Mesenchymal stem cell (in vitro differentiated cells and primary cell): ENCODE results near the gene MGAT3.

Source experiments
- DNase-seq: peaks from one replicate; pipeline ENCODE4 v3.0.0-alpha.2; 2013
- H2AFZ ChIP-seq: one replicate; pipeline ENCODE4 v1.6.1; 2013; ENCODE audit warnings: low read depth, mild to moderate bottlenecking, control low read depth, inconsistent platforms, low read length, moderate library complexity
- H2AK5ac ChIP-seq: 2 replicates; pipeline ENCODE4 v1.6.1; 2013; ENCODE audit warnings: low read length, moderate library complexity, mild to moderate bottlenecking, inconsistent platforms; ENCODE audit not compliant: severe bottlenecking
- H2BK120ac ChIP-seq: one replicate; pipeline ENCODE4 v1.6.1; 2013; ENCODE audit warnings: low read depth, mild to moderate bottlenecking, inconsistent platforms, low read length, moderate library complexity
- H2BK12ac ChIP-seq, 2 experiments: one replicate each; pipeline ENCODE4 v1.6.1; 2013; ENCODE audit warnings: inconsistent platforms in 2 of 2, low read length in 2 of 2, mild to moderate bottlenecking in 2 of 2, moderate library complexity in 2 of 2, control low read depth in 1 of 2
- H2BK15ac ChIP-seq: one replicate; pipeline ENCODE4 v1.6.1; 2013; ENCODE audit warnings: mild to moderate bottlenecking, low read depth, inconsistent platforms; ENCODE audit not compliant: poor library complexity, severe bottlenecking
- H2BK5ac ChIP-seq: 2 replicates; pipeline ENCODE4 v1.6.1; 2013; ENCODE audit warnings: low read depth, mild to moderate bottlenecking, low read length, control low read depth, inconsistent platforms; ENCODE audit not compliant: poor library complexity, severe bottlenecking
- H3K14ac ChIP-seq, 2 experiments: one replicate each; pipeline ENCODE4 v1.6.1; 2013; ENCODE audit warnings: inconsistent platforms in 2 of 2, low read length in 2 of 2, control low read depth in 1 of 2, mild to moderate bottlenecking in 1 of 2, moderate library complexity in 1 of 2
- H3K18ac ChIP-seq, 2 experiments: one replicate each; pipeline ENCODE4 v1.6.1; 2013; ENCODE audit warnings: inconsistent platforms in 2 of 2, low read length in 2 of 2, control low read depth in 1 of 2, low read depth in 1 of 2, mild to moderate bottlenecking in 1 of 2
- H3K23ac ChIP-seq, 2 experiments: one replicate each; pipeline ENCODE4 v1.6.1; 2013; ENCODE audit warnings: inconsistent platforms in 2 of 2, low read length in 2 of 2, mild to moderate bottlenecking in 2 of 2, moderate library complexity in 2 of 2, control low read depth in 1 of 2
- H3K27ac ChIP-seq: 2 replicates; pipeline ENCODE4 v1.5.1; 2013; ENCODE audit warnings: mild to moderate bottlenecking, moderate library complexity, low read length, control low read depth, inconsistent platforms; ENCODE audit not compliant: poor library complexity, severe bottlenecking
- H3K27me3 ChIP-seq, 2 experiments: 2 replicates each; pipeline versions ENCODE4 v1.6.1 to v1.7.0; 2013; ENCODE audit warnings: low read length in 2 of 2, mild to moderate bottlenecking in 2 of 2, moderate library complexity in 2 of 2, control low read depth in 1 of 2, inconsistent platforms in 1 of 2; ENCODE audit not compliant: control insufficient read depth in 1 of 2, insufficient read depth in 1 of 2
- H3K36me3 ChIP-seq, 2 experiments: 2 replicates each; pipeline versions ENCODE4 v1.6.1 to v1.7.0; 2013; ENCODE audit warnings: low read length in 2 of 2, control low read depth in 1 of 2, inconsistent platforms in 1 of 2, low read depth in 1 of 2, mild to moderate bottlenecking in 1 of 2; ENCODE audit not compliant: insufficient read depth in 2 of 2, control insufficient read depth in 1 of 2
- H3K4ac ChIP-seq, 2 experiments: one replicate each; pipeline ENCODE4 v1.6.1; 2013; ENCODE audit warnings: inconsistent platforms in 2 of 2, low read length in 2 of 2, mild to moderate bottlenecking in 2 of 2, moderate library complexity in 2 of 2, control low read depth in 1 of 2, low read depth in 1 of 2
- H3K4me1 ChIP-seq: 2 replicates; pipeline ENCODE4 v1.6.1; 2013; ENCODE audit warnings: low read depth, low read length, control low read depth; ENCODE audit not compliant: control insufficient read depth, insufficient read depth
- H3K4me2 ChIP-seq: 2 replicates; pipeline ENCODE4 v1.6.1; 2013; ENCODE audit warnings: low read length, mild to moderate bottlenecking, inconsistent platforms; ENCODE audit not compliant: poor library complexity, severe bottlenecking
- H3K4me3 ChIP-seq, 2 experiments: 2 replicates each; pipeline versions ENCODE4 v1.5.1 to v1.7.0; 2013; ENCODE audit warnings: low read length in 2 of 2, mild to moderate bottlenecking in 2 of 2, control low read depth in 1 of 2, low read depth in 1 of 2; ENCODE audit not compliant: insufficient read depth in 1 of 2
- H3K79me1 ChIP-seq: replicated peaks from 2 replicates; pipeline ENCODE4 v1.6.1; 2013; ENCODE audit warnings: mild to moderate bottlenecking, control low read depth, low read length, inconsistent platforms; ENCODE audit not compliant: poor library complexity, severe bottlenecking
- H3K9ac ChIP-seq: 2 replicates; pipeline ENCODE4 v1.7.0; 2013; ENCODE audit warnings: mild to moderate bottlenecking, low read length, moderate library complexity
- H3K9me3 ChIP-seq: 2 replicates; pipeline ENCODE4 v1.7.0; 2013; ENCODE audit warnings: mild to moderate bottlenecking, low read length; ENCODE audit not compliant: control insufficient read depth
- H4K8ac ChIP-seq: one replicate; pipeline ENCODE4 v1.6.1; 2013; ENCODE audit warnings: inconsistent platforms, mild to moderate bottlenecking, low read length, moderate library complexity
- H4K91ac ChIP-seq: one replicate; pipeline ENCODE4 v1.6.1; 2013; ENCODE audit warnings: mild to moderate bottlenecking, low read length, inconsistent platforms
- WGBS: methylation state at CpG from one replicate; pipeline ENCODE4 v1.1.7; 2013; ENCODE audit warnings: mixed read lengths; 5-methylcytosine and 5-hydroxymethylcytosine counted together

Gene MGAT3

DNA sequence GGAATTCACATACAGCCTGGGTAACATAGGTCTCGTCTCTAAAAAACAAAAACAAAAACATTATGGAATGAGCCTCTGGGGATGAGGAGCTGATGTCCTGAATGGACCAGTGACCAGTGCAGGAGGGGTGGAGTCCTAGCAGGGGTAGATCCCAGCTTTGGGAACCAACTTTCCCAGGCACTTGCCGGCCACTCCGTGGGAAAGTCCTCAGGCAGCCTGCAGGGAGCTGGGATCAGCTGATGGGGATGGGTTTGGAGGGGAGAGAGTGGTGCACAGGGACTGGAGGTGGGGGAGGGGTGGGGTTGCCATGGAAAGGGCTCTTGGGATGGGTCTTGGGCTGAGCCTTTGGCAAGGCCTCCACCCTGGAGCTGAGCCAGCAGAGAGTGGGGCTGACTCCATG, 19.1 kb downstream of the MGAT3 start:
- 81% methylated on average over 2 of the region's 3 CpGs for WGBS
- no peak overlapping the region for H2BK15ac ChIP-seq

DNA sequence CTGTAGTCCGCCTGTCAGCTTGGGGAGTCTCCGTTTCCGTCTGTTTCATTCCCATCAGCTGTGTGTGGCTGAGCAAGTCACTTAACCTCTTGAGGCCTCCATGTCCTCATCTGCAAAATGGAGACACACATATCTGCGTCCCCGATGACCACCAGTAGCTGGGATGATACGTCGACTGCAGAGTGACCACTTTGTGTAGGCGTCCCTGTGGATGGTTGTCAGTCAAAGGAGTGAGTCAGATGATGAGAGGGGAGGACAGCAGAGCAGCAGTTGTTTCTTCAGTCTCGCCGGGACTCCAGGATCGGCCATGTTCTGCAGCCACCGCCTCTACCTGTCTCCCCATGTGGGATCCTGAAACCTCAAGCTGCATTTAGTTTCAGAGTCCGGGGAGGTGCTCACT, 19.9 kb downstream of the MGAT3 start:
- Histone ChIP-seq H3K79me1 (no peaks in the 10 kb centered on the region), H3K36me3 (no peaks in the 10 kb centered on the region), H3K4me2 (no peak overlapping the region), H2BK5ac (no peak overlapping the region), H3K18ac (no peak overlapping the region), H4K8ac (no peak overlapping the region), H2AK5ac (no peak overlapping the region), H3K27me3 (peaks cover 7 to 71% of the 10 kb centered on the region in 2 experiments), H2BK12ac (no peak overlapping the region), H3K9me3 (no peaks in the 10 kb centered on the region), H3K9ac (no peak overlapping the region), H3K4ac (no peak overlapping the region), H3K14ac (no peak overlapping the region), H2BK120ac (no peak overlapping the region), H2AFZ (no peak overlapping the region), H3K27ac (no peak overlapping the region), H3K4me1 (peaks cover 29% of the 10 kb centered on the region), H3K23ac (no peak overlapping the region), H3K4me3 (no peak overlapping the region), H4K91ac (no peak overlapping the region), H2BK15ac (no peak overlapping the region)
- DNase-seq, result no peak
- WGBS, result 82% methylated on average over 13 of the region's 13 CpGs

More for the DNA sequence above, 19.1 kb downstream of the MGAT3 start:
- no peak overlapping the region for H3K18ac ChIP-seq
- peaks cover 3 to 72% of the 10 kb centered on the region in 2 experiments for H3K27me3 ChIP-seq
- DNase-seq, result no peak
- no peak overlapping the region for H3K23ac ChIP-seq
- no peaks in the 10 kb centered on the region for H3K36me3 ChIP-seq
- no peak overlapping the region for H3K4ac ChIP-seq
- no peak overlapping the region for H3K27ac ChIP-seq
- no peak overlapping the region for H2BK5ac ChIP-seq
- no peaks in the 10 kb centered on the region for H3K79me1 ChIP-seq
- peaks cover 37% of the 10 kb centered on the region for H3K4me1 ChIP-seq
- H3K14ac ChIP-seq, result no peak overlapping the region
- no peak overlapping the region for H4K8ac ChIP-seq
- H3K9ac ChIP-seq, result no peak overlapping the region
- H2BK120ac ChIP-seq, result no peak overlapping the region
- H3K4me2 ChIP-seq, result no peak overlapping the region
- H4K91ac ChIP-seq, result no peak overlapping the region
- H3K9me3 ChIP-seq, result no peaks in the 10 kb centered on the region
- no peak overlapping the region for H2BK12ac ChIP-seq
- H2AFZ ChIP-seq, result no peak overlapping the region
- no peak overlapping the region for H3K4me3 ChIP-seq
- no peak overlapping the region for H2AK5ac ChIP-seq

DNA sequence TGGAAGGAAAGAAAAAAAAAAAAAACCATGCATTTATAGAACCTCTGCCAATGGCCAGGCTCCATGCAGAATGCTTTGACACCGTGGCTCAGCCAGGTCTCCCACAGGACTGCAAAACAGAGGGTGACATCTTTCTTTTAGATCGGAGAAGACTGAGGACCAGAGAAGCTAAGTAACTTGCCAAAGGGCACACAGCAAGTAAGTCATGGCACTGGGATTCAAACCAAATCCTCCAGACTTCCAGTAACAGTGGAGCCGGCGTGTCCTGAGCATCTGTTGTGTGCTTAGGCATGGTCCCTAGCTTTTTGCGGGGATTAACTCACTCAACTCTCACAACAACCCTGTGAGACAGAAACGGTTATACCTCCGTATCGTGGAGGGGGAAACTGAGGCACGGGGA, 20.7 kb downstream of the MGAT3 start:
- H2BK5ac ChIP-seq, result no peak overlapping the region
- H3K18ac ChIP-seq, result no peak overlapping the region
- H2BK15ac ChIP-seq, result no peak overlapping the region
- no peak for DNase-seq
- no peak overlapping the region for H3K4ac ChIP-seq
- no peaks in the 10 kb centered on the region for H3K36me3 ChIP-seq
- H3K4me3 ChIP-seq, result no peak overlapping the region
- no peak overlapping the region for H3K14ac ChIP-seq
- 85% methylated on average over 9 of the region's 9 CpGs for WGBS
- H4K8ac ChIP-seq, result no peak overlapping the region
- H3K23ac ChIP-seq, result no peak overlapping the region
- no peak overlapping the region for H2AK5ac ChIP-seq
- H3K4me2 ChIP-seq, result no peak overlapping the region
- no peak overlapping the region for H4K91ac ChIP-seq
- no peak overlapping the region for H2BK120ac ChIP-seq
- no peak overlapping the region for H2AFZ ChIP-seq
- no peaks in the 10 kb centered on the region for H3K79me1 ChIP-seq
- H2BK12ac ChIP-seq, result no peak overlapping the region
- peaks cover 20% of the 10 kb centered on the region for H3K4me1 ChIP-seq
- H3K9me3 ChIP-seq, result no peaks in the 10 kb centered on the region
- no peak overlapping the region for H3K27ac ChIP-seq
- peaks cover 7 to 62% of the 10 kb centered on the region in 2 experiments for H3K27me3 ChIP-seq
- no peak overlapping the region for H3K9ac ChIP-seq

DNA sequence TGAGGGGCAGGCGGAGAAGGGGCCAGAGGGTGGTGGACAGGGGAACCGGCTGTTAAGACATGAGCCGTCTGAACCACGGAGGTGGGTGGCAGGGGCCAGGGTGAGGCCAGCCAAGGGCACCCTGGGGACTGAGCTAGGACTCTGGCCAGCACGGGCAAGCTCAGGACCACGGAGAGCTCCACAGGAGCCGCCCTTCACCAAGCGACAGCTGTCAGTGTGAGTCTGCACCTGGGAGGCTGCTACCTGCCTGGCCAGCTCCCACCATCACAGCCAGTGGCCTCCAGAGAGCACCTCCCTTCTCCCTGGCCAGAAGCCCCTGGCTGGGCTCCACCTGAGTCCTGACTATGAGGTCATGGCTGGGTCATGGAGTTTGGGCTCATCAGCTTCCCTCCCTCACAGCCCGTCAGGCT, 21.6 kb downstream of the MGAT3 start:
- Histone ChIP-seq H3K4ac (no peak overlapping the region), H4K8ac (no peak overlapping the region), H2BK15ac (no peak overlapping the region), H4K91ac (no peak overlapping the region), H3K4me3 (no peak overlapping the region), H3K27me3 (peaks cover 7 to 65% of the 10 kb centered on the region in 2 experiments), H3K23ac (no peak overlapping the region), H3K4me2 (no peak overlapping the region), H2AFZ (no peak overlapping the region), H3K4me1 (peaks cover 14% of the 10 kb centered on the region), H2AK5ac (no peak overlapping the region), H3K9ac (no peak overlapping the region), H3K79me1 (no peaks in the 10 kb centered on the region), H3K9me3 (no peaks in the 10 kb centered on the region), H2BK120ac (no peak overlapping the region), H3K18ac (no peak overlapping the region), H3K36me3 (no peaks in the 10 kb centered on the region), H2BK12ac (no peak overlapping the region), H3K27ac (no peak overlapping the region), H3K14ac (no peak overlapping the region), H2BK5ac (no peak overlapping the region)
- WGBS, result 66% methylated on average over 9 of the region's 9 CpGs
- no peak for DNase-seq
